OCI-LY7 (cell line): ENCODE data around the gene LDHAL6B. TPM values are rescaled to one million over a fixed set of nuclear protein-coding genes. Genes with fewer than 3 reads are reported as not detected.

Experiments used
- BruUV-seq: library from RNA; stranded (reverse); fragments of 400-500 nt; replicated peaks from 2 replicates; lab custom pipeline; 2021; lab: Mats Ljungman, UMichigan
- CTCF ChIA-PET: fragments of 300-600 bp; sonication (Branson Sonifier 250); formaldehyde crosslinking; loops from one replicate; lab custom pipeline; 2022; ENCODE audit warnings: antibody characterized with exemption; ENCODE audit not compliant: unreplicated experiment; lab: Charles Lee
- POLR2A ChIA-PET: fragments of 300-600 bp; sonication (Branson Sonifier 250); formaldehyde crosslinking; loops from one replicate; lab custom pipeline; 2022; ENCODE audit warnings: antibody characterized with exemption; lab: Charles Lee
- DNase-seq: peaks from one replicate; pipeline ENCODE4 v3.0.0-alpha.2; 2015; ENCODE audit warnings: low spot score
- H2AFZ ChIP-seq: fragments of 200-600 bp; sonication (generic), shearing (Covaris generic); 2 replicates; pipeline ENCODE4 v1.6.1; 2014; ENCODE audit warnings: mild to moderate bottlenecking, antibody characterized with exemption, low read length, moderate library complexity
- H3K27ac ChIP-seq: fragments of 200-600 bp; sonication (generic); 2 replicates; pipeline ENCODE4 v1.5.1; 2014; ENCODE audit warnings: mixed run types, low read depth, mild to moderate bottlenecking, moderate library complexity, low read length, inconsistent platforms; ENCODE audit not compliant: poor library complexity, severe bottlenecking
- H3K36me3 ChIP-seq: fragments of 200-600 bp; sonication (generic); 2 replicates; pipeline ENCODE4 v1.6.1; 2014; ENCODE audit warnings: mild to moderate bottlenecking, antibody characterized with exemption, low read length, moderate library complexity, mixed read lengths; ENCODE audit not compliant: insufficient read depth
- H3K4me1 ChIP-seq: fragments of 200-600 bp; sonication (generic); 2 replicates; pipeline ENCODE4 v1.5.1; 2014; ENCODE audit warnings: mild to moderate bottlenecking, low read length; ENCODE audit not compliant: insufficient read depth, poor library complexity, severe bottlenecking
- H3K4me2 ChIP-seq: fragments of 200-600 bp; sonication (generic); 2 replicates; pipeline ENCODE4 v1.6.1; 2014; ENCODE audit warnings: mild to moderate bottlenecking, low read length
- H3K4me3 ChIP-seq: fragments of 200-600 bp; sonication (generic); 2 replicates; pipeline ENCODE4 v1.5.1; 2014; ENCODE audit warnings: mild to moderate bottlenecking, low read depth, low read length; ENCODE audit not compliant: poor library complexity, severe bottlenecking
- H3K79me2 ChIP-seq: fragments of 200-600 bp; sonication (generic); 2 replicates; pipeline ENCODE4 v1.6.1; 2016; ENCODE audit warnings: low read depth, mild to moderate bottlenecking, low read length, moderate library complexity, mixed read lengths; ENCODE audit not compliant: insufficient read depth
- H3K9me2 ChIP-seq: fragments of 200-600 bp; sonication (generic); 2 replicates; pipeline ENCODE4 v1.6.1; 2016; ENCODE audit warnings: mild to moderate bottlenecking, low read length, mixed read lengths; ENCODE audit not compliant: insufficient read depth
- H3K9me3 ChIP-seq: fragments of 200-600 bp; sonication (generic); 2 replicates; pipeline ENCODE4 v1.6.1; 2014; ENCODE audit warnings: mild to moderate bottlenecking, mixed run types, low read length, mixed read lengths
- H4K20me1 ChIP-seq: fragments of 200-600 bp; sonication (generic); 2 replicates; pipeline ENCODE4 v1.6.1; 2014; ENCODE audit warnings: mild to moderate bottlenecking, antibody characterized with exemption, low read length, moderate library complexity, mixed read lengths; ENCODE audit not compliant: insufficient read depth
- EZH2phosphoT487 ChIP-seq: fragments of 200-600 bp; sonication (generic); IDR thresholded peaks from 2 replicates; pipeline ENCODE4 v1.6.1; 2018; ENCODE audit warnings: low read depth, borderline replicate concordance, mild to moderate bottlenecking, mixed run types, antibody characterized with exemption, low read length, moderate library complexity, mixed read lengths
- intact Hi-C: fragments of 100-400 bp; cut with micrococcal nuclease; formaldehyde crosslinking; loops from one replicate; pipeline ENCODE4 v1.10.0; 2022; ENCODE audit not compliant: unreplicated experiment
- total RNA-seq, 2 experiments: library from RNA; depleted of rRNA in 1 of 2; stranded (reverse); fragments of >200 nt in 1 of 2; shearing (Covaris generic) in 1 of 2; gene quantifications; 2 replicates each; pipeline ENCODE4 v1.2.3, GENCODE V29; 2014 to 2022
- TF ChIP-seq, protein P1 (sequence below): fragments of 200-600 bp; sonication (generic); conservative IDR thresholded peaks from 2 replicates; pipeline ENCODE4 v1.5.1; 2014; ENCODE audit warnings: mild to moderate bottlenecking, antibody characterized with exemption, low read length, moderate library complexity, mixed read lengths

LDHAL6B gene
- total RNA-seq, 2 experiments from 2014 or later: 0.09 TPM; not detected in 1

DNA sequence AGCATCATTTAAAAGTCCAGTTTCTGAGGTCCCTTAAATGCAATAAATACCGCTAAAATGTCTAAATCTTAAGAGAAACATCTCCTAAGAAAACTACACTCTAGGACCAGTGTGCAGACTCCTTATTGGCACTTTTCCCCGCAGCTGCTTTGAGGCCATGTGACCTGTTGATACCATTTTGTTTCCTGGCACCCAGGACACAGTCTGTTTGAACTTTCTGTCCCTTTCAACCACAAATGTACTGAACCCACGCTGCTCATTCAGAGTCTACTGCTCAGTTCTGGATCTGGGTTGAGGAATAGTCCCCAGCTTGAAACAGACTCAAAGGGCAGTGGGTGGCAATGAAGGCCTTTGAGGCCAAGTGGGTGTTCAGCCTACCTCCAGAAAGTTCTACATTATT lies 17.1 kb downstream of the LDHAL6B start:
- CTCF ChIA-PET: no interaction called here
- TF ChIP-seq EZH2phosphoT487: no peak
- TF ChIP-seq, protein P1, sequence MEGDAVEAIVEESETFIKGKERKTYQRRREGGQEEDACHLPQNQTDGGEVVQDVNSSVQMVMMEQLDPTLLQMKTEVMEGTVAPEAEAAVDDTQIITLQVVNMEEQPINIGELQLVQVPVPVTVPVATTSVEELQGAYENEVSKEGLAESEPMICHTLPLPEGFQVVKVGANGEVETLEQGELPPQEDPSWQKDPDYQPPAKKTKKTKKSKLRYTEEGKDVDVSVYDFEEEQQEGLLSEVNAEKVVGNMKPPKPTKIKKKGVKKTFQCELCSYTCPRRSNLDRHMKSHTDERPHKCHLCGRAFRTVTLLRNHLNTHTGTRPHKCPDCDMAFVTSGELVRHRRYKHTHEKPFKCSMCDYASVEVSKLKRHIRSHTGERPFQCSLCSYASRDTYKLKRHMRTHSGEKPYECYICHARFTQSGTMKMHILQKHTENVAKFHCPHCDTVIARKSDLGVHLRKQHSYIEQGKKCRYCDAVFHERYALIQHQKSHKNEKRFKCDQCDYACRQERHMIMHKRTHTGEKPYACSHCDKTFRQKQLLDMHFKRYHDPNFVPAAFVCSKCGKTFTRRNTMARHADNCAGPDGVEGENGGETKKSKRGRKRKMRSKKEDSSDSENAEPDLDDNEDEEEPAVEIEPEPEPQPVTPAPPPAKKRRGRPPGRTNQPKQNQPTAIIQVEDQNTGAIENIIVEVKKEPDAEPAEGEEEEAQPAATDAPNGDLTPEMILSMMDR: no peak

DNA sequence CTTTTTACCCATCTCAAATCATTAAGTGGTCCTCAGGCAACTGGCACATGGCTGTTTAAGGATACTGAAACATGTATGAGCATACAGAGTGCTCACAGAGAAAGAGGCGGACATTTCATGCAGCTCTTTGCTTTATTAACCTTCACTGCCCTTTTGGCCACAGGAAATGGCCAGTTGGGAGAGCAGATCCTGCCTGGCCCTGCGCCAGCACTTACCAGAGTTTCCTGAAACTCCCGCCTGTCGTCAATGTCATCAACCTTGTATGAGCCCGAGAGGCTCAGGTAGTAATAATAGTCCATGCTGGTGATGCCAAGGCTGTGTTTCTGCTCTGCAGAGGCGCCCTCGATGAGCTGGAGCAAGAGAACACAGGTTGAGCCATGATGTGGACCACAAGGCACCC lies 17.8 kb downstream of the LDHAL6B start:
- Histone ChIP-seq H3K27ac (no peak overlapping the region), H2AFZ (no peak overlapping the region), H3K4me2 (no peak overlapping the region), H3K4me1 (no peaks in the 10 kb centered on the region), H3K36me3 (no peaks in the 10 kb centered on the region), H3K79me2 (no peaks in the 10 kb centered on the region), H4K20me1 (no peaks in the 10 kb centered on the region), H3K9me2 (no peaks in the 10 kb centered on the region), H3K9me3 (no peaks in the 10 kb centered on the region), H3K4me3 (no peak overlapping the region)
- no peak for TF ChIP-seq EZH2phosphoT487
- TF ChIP-seq, protein P1: no peak
- POLR2A ChIA-PET: interaction anchor here (0.6 kb wide), 1 partner anchor 160 kb away, joined by 4 read pairs; no protein-coding TSS in a partner anchor
- no TSS peak for BruUV-seq
- intact Hi-C loops: no loop called here
- CTCF ChIA-PET: no interaction called here
- DNase-seq: no peak

More for the DNA sequence above, 17.1 kb downstream of the LDHAL6B start:
- BruUV-seq: no TSS peak
- H3K9me3 ChIP-seq: no peaks in the 10 kb centered on the region
- no peak overlapping the region for H3K4me2 ChIP-seq
- no peak overlapping the region for H3K4me3 ChIP-seq
- POLR2A ChIA-PET: interaction anchor here (0.6 kb wide), 1 partner anchor 161 kb away, joined by 4 read pairs; no protein-coding TSS in a partner anchor
- no peaks in the 10 kb centered on the region for H3K79me2 ChIP-seq
- H2AFZ ChIP-seq: no peak overlapping the region
- no peak for DNase-seq
- H3K9me2 ChIP-seq: no peaks in the 10 kb centered on the region
- H3K4me1 ChIP-seq: no peaks in the 10 kb centered on the region
- intact Hi-C loops: no loop called here
- H3K27ac ChIP-seq: no peak overlapping the region
- H3K36me3 ChIP-seq: no peaks in the 10 kb centered on the region
- no peaks in the 10 kb centered on the region for H4K20me1 ChIP-seq

GRCh38 chr15:59227021-59227420 lies 20.4 kb downstream of the LDHAL6B start:
- Histone ChIP-seq H2AFZ (no peak overlapping the region), H3K9me3 (no peaks in the 10 kb centered on the region), H3K4me2 (no peak overlapping the region), H3K9me2 (no peaks in the 10 kb centered on the region), H3K36me3 (no peaks in the 10 kb centered on the region), H3K79me2 (no peaks in the 10 kb centered on the region), H3K4me1 (no peaks in the 10 kb centered on the region), H3K27ac (no peak overlapping the region), H3K4me3 (no peak overlapping the region), H4K20me1 (no peaks in the 10 kb centered on the region)
- no TSS peak for BruUV-seq
- CTCF ChIA-PET: no interaction called here
- DNase-seq: no peak
- TF ChIP-seq, protein P1: no peak
- TF ChIP-seq EZH2phosphoT487: no peak
- POLR2A ChIA-PET: no interaction called here
- intact Hi-C loops: no loop called here
